AG09309 (cell line): ENCODE measurements around the gene TRIM33.
A peak's percentile ranks its signal among the peaks of the same experiment; 100 is the strongest.

Experiments used
- DNase-seq: peaks from one replicate; pipeline ENCODE4 v3.0.0-alpha.2; 2010; ENCODE audit warnings: low read depth
- H3K4me3 ChIP-seq: 2 replicates; pipeline ENCODE4 v1.5.1; 2011; ENCODE audit warnings: mild to moderate bottlenecking, low read depth, low read length, moderate library complexity; ENCODE audit not compliant: control insufficient read depth
- CTCF ChIP-seq: IDR thresholded peaks from 2 replicates; pipeline ENCODE4 v1.5.1; 2011; ENCODE audit warnings: mild to moderate bottlenecking, low read depth, low read length, inconsistent platforms; ENCODE audit not compliant: insufficient read depth, control insufficient read depth; ENCODE audit errors: missing control alignments

Gene TRIM33

DNA sequence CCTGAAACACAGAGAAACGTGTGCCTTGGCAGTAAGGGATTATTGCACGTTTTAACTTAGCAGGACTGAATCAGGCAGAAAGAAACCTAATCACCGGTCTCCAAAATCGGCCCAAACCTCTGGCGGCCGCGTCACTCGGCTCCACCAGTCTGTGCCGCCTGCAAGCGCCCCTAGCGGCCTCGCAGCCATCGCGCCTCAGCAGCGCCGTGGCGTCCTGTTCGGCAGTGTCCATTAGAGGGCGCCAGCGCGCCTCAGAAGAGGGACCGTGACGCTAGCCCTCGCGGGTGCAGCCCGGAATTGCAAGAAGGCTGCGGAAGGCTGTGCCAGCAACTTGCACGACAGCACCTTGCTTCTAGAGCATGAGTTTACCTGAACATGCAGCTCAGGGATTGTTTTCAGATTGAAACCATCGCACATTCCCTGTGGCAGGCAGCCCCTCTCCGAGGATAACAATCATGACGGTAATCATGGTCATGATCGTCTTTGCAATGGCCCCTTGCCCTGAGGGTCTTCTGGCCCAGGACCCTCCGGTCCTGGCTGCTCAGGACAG is 164.4 kb downstream of the TRIM33 start:
- peak; percentile 100 for TF ChIP-seq CTCF
- peak; percentile 74 for DNase-seq
- peak overlapping the region; percentile 51 for H3K4me3 ChIP-seq

GRCh38 chr1:114345930-114346479 is 165.0 kb downstream of the TRIM33 start:
- DNase-seq, result no peak
- no peak for TF ChIP-seq CTCF
- H3K4me3 ChIP-seq, result peak overlapping the region; percentile 51

DNA sequence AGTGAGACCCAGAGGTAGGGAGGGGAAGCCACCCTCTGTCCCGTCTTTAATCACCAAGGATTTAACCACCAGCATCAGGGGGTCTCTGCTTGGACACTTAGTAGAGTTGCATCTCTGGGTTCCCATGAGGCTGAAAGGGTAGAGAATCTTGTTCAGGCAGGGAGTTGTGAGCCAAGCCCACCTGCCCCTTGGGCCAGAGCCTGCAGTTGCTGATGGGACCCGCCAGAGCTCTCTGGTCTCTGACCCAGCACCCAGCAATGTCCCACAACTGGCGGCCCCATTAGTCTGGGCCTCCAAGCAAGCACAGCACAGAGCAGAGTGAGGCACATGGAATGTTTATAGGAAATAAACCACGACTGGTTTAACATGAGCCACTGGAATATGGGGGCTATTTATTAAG is 166.3 kb downstream of the TRIM33 start:
- DNase-seq, result no peak
- no peak for TF ChIP-seq CTCF
- no peak overlapping the region for H3K4me3 ChIP-seq
